NCI-H524 (cell line): ENCODE measurements around the gene CHD5.
A peak's percentile ranks its signal among the peaks of the same experiment; 100 is the strongest.

ENCODE experiments used
- DNase-seq, 2 experiments: peaks; one replicate each; lab custom pipeline; 2025; lab: John Stamatoyannopoulos, UW

Gene CHD5

GRCh38 chr1:6154525-6155319 lies 25.4 kb downstream of the CHD5 start:
- no peak for DNase-seq

- DNase-seq: no peak
Measured at GRCh38 chr1:6152882-6153281, 27.2 kb downstream of the CHD5 start.

- DNase-seq: no peak
Measured at GRCh38 chr1:6152181-6152580, 27.9 kb downstream of the CHD5 start.

GRCh38 chr1:6151291-6151822 lies 28.8 kb downstream of the CHD5 start:
- no peak for DNase-seq

GRCh38 chr1:6150006-6150938 lies 29.8 kb downstream of the CHD5 start:
- no peak for DNase-seq

- no peak for DNase-seq
Measured at GRCh38 chr1:6149597-6149996, 30.5 kb downstream of the CHD5 start.

GRCh38 chr1:6148497-6149241 lies 31.5 kb downstream of the CHD5 start:
- no peak for DNase-seq

- DNase-seq: no peak
Measured at GRCh38 chr1:6145864-6146410, 34.2 kb downstream of the CHD5 start.

- DNase-seq: no peak
Measured at GRCh38 chr1:6145396-6145750, 34.7 kb downstream of the CHD5 start.

GRCh38 chr1:6144647-6145395 lies 35.3 kb downstream of the CHD5 start:
- DNase-seq: peak in 1 of 2 experiments; percentile 71

- DNase-seq: no peak
Measured at GRCh38 chr1:6144175-6144574, 35.9 kb downstream of the CHD5 start.

GRCh38 chr1:6143395-6143794 lies 36.7 kb downstream of the CHD5 start:
- no peak for DNase-seq

- no peak for DNase-seq
Measured at GRCh38 chr1:6142734-6143133, 37.4 kb downstream of the CHD5 start.

- DNase-seq: no peak
Measured at GRCh38 chr1:6142036-6142621, 38.0 kb downstream of the CHD5 start.

GRCh38 chr1:6141592-6141991 lies 38.5 kb downstream of the CHD5 start:
- no peak for DNase-seq

- DNase-seq: no peak
Measured at GRCh38 chr1:6140413-6140812, 39.7 kb downstream of the CHD5 start.

GRCh38 chr1:6137758-6138157 lies 42.4 kb downstream of the CHD5 start:
- DNase-seq: no peak

- DNase-seq: no peak
Measured at GRCh38 chr1:6136516-6137220, 43.5 kb downstream of the CHD5 start.

GRCh38 chr1:6134741-6135510 lies 45.2 kb downstream of the CHD5 start:
- DNase-seq: no peak
